ENCODE results near the gene MEGF11.

GRCh38 chr15:66171841-66172240 lies 81.7 kb downstream of the MEGF11 start:
- TF ChIP-seq, protein P1, sequence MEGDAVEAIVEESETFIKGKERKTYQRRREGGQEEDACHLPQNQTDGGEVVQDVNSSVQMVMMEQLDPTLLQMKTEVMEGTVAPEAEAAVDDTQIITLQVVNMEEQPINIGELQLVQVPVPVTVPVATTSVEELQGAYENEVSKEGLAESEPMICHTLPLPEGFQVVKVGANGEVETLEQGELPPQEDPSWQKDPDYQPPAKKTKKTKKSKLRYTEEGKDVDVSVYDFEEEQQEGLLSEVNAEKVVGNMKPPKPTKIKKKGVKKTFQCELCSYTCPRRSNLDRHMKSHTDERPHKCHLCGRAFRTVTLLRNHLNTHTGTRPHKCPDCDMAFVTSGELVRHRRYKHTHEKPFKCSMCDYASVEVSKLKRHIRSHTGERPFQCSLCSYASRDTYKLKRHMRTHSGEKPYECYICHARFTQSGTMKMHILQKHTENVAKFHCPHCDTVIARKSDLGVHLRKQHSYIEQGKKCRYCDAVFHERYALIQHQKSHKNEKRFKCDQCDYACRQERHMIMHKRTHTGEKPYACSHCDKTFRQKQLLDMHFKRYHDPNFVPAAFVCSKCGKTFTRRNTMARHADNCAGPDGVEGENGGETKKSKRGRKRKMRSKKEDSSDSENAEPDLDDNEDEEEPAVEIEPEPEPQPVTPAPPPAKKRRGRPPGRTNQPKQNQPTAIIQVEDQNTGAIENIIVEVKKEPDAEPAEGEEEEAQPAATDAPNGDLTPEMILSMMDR (conservative IDR thresholded peaks at IDR 0.05): no peak
- no peak for TF ChIP-seq EZH2 (IDR thresholded peaks at IDR 0.05; ENCODE audit: low read depth)
